Measurements from ENCODE around the gene KRT77. TPM values are rescaled to one million over a fixed set of nuclear protein-coding genes. Genes with fewer than 3 reads are reported as not detected.

Gene KRT77
- total RNA-seq, 1 donor from 2014 or later: not detected

DNA sequence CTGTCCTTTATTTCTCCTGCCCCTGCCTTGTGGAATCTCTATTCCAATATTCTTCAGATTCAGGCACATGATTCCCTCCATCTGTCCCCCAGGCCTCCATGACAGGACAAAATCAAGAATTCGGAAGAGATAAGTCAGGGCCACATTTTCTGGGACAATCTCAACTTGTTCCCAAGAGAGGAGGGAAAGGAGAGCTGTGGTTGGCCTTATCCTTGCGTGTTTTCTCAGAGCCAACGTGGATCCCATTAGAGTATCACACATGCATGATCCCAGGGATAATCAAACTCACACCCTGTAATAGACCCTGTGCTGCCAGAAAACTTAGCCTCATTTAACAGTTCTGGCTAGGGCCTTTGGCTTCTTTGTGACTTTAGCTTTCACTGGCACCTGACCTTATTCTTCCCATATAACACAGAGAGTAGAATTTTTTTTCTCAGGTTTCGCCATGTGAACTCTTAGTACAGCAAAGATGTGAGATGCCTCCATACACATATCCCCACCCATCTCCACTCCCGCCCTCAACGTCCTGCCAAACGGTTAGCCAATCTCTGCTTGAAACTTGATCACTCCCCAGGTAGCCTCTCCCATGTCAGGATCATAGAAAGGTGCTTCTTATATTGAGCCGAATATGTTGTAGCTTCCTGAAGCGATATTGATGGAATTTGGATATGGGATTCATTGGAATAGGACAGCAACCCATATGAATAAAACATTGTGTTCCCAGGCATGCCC, 16.4 kb downstream of the KRT77 start:
- peaks cover 79% of the 10 kb centered on the region for H3K27me3 Mint-ChIP-seq (ENCODE audit: low read depth)
- no peaks in the 10 kb centered on the region for H3K9me3 Mint-ChIP-seq (ENCODE audit: low read depth)
- TF ChIP-seq, protein P1, sequence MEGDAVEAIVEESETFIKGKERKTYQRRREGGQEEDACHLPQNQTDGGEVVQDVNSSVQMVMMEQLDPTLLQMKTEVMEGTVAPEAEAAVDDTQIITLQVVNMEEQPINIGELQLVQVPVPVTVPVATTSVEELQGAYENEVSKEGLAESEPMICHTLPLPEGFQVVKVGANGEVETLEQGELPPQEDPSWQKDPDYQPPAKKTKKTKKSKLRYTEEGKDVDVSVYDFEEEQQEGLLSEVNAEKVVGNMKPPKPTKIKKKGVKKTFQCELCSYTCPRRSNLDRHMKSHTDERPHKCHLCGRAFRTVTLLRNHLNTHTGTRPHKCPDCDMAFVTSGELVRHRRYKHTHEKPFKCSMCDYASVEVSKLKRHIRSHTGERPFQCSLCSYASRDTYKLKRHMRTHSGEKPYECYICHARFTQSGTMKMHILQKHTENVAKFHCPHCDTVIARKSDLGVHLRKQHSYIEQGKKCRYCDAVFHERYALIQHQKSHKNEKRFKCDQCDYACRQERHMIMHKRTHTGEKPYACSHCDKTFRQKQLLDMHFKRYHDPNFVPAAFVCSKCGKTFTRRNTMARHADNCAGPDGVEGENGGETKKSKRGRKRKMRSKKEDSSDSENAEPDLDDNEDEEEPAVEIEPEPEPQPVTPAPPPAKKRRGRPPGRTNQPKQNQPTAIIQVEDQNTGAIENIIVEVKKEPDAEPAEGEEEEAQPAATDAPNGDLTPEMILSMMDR (IDR thresholded peaks at IDR 0.05): no peak
- no peak for DNase-seq (ENCODE audit: low spot score)
- H3K36me3 Mint-ChIP-seq (ENCODE audit: low read depth): no peaks in the 10 kb centered on the region
- H3K4me3 Mint-ChIP-seq (ENCODE audit: unreplicated experiment): no peak overlapping the region
- H3K27ac Mint-ChIP-seq (ENCODE audit: unreplicated experiment): no peak overlapping the region
- peaks cover 9% of the 10 kb centered on the region for H3K4me1 Mint-ChIP-seq (ENCODE audit: low read depth)

DNA sequence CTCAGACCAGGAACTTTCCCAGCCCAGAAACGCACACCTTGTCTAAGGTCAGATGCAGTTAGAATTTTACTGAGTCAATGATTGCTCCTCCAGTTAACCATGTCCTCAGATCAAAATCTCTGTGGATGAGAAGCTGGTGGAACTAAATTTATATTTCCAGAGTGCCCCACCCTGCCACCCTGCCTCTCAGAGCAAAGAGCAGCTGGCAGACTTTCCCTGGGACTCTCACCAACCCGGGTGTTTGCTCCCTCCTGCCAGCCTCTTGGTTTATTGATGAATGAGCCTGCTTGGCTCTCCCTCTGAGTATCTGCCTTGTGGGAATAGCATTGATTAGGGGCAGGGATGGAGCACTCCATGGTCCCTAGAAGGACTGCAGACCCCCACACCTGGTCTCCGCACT, 17.3 kb downstream of the KRT77 start:
- no peak overlapping the region for H3K27ac Mint-ChIP-seq (ENCODE audit: unreplicated experiment)
- TF ChIP-seq, protein P1 (IDR thresholded peaks at IDR 0.05): no peak
- H3K9me3 Mint-ChIP-seq (ENCODE audit: low read depth): no peaks in the 10 kb centered on the region
- no peaks in the 10 kb centered on the region for H3K36me3 Mint-ChIP-seq (ENCODE audit: low read depth)
- H3K27me3 Mint-ChIP-seq (ENCODE audit: low read depth): peaks cover 80% of the 10 kb centered on the region
- DNase-seq (ENCODE audit: low spot score): no peak
- no peak overlapping the region for H3K4me3 Mint-ChIP-seq (ENCODE audit: unreplicated experiment)
- peaks cover 5% of the 10 kb centered on the region for H3K4me1 Mint-ChIP-seq (ENCODE audit: low read depth)

DNA sequence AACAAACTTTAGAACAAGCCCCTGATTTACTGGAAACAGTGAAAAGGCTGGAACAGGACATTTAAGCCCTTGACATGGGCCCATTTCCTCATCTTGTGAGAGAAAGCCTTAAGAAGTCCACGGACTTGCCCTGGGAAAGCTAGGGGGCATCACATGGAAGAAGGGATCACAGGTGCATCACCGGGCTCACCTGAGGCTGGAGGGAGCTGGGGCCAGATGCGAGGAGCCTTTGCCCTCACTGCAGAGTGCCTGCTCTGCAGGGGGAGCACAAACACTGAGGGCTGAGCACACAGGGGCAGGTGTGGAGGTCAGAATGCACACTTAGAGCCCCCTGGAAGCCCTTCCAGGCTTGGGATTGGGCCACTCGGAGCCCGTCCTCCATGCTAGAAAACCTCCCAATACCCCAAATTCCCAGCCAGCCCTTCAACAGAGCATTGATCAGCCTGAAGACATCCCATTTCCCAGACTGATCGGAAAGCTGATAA, 17.9 kb downstream of the KRT77 start:
- TF ChIP-seq, protein P1 (IDR thresholded peaks at IDR 0.05): no peak
- no peak overlapping the region for H3K4me3 Mint-ChIP-seq (ENCODE audit: unreplicated experiment)
- H3K27ac Mint-ChIP-seq (ENCODE audit: unreplicated experiment): no peak overlapping the region
- H3K9me3 Mint-ChIP-seq (ENCODE audit: low read depth): no peaks in the 10 kb centered on the region
- DNase-seq (ENCODE audit: low spot score): no peak
- no peaks in the 10 kb centered on the region for H3K4me1 Mint-ChIP-seq (ENCODE audit: low read depth)
- H3K27me3 Mint-ChIP-seq (ENCODE audit: low read depth): peaks cover 79% of the 10 kb centered on the region
- H3K36me3 Mint-ChIP-seq (ENCODE audit: low read depth): no peaks in the 10 kb centered on the region

DNA sequence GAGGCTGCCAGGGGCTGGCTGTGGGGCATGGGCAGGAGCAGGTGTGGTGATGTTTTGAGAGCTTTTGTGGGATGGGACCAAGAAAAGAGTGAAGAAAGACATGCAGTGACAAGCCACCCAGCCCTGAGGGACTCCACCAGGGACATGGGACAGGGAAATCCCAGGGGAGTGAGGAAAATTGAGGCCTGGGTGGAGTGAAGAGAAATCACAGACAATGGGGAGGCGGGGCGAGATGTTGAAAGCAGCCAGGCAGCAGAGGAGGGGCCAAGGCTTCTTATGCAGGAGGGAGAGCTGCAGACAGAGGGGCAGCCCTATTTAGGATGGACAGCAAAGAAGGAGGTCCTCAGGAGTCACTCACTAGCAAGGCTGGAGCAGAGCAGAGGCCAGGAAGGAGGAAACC, 18.9 kb downstream of the KRT77 start:
- no peaks in the 10 kb centered on the region for H3K4me1 Mint-ChIP-seq (ENCODE audit: low read depth)
- no peaks in the 10 kb centered on the region for H3K36me3 Mint-ChIP-seq (ENCODE audit: low read depth)
- DNase-seq (ENCODE audit: low spot score): no peak
- no peak overlapping the region for H3K4me3 Mint-ChIP-seq (ENCODE audit: unreplicated experiment)
- H3K27ac Mint-ChIP-seq (ENCODE audit: unreplicated experiment): no peak overlapping the region
- TF ChIP-seq, protein P1 (IDR thresholded peaks at IDR 0.05): no peak
- H3K9me3 Mint-ChIP-seq (ENCODE audit: low read depth): no peaks in the 10 kb centered on the region
- peaks cover 79% of the 10 kb centered on the region for H3K27me3 Mint-ChIP-seq (ENCODE audit: low read depth)

DNA sequence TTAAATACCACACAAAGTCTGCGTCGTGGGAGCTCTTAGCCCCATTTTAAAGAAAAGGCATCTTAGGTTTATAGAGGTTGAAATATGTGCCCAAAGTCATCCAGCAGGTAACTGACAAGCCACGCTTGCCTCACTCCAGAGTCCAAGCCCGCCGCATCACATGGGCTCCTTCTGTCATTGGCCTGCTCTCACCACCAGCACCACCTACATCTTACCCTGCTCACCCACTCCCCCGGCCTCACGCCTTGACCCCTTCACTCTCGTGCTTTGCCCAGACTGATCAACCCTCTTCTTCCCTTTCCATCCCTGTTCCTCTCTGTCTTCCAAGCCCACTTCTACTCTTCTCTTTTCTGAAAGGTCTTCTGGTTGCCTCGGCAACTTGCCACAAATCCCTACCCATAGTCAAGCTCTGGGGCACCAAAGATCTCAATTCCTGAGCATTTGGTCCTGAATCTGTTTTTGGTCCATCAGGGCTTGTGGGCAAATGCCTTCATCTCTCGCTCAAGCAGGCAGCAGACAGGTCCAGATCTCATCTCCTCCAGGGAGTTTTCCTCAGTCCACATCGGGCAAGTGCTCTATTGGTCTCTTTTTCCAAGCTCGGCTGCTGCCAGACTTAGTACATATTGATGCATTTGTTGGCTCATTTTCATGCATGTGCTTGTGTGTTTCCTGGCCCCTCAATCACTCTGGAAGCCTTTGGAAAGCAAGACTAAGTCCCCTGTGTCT, 19.6 kb downstream of the KRT77 start:
- Mint-ChIP-seq H3K36me3 (ENCODE audit: low read depth) (no peaks in the 10 kb centered on the region), H3K27ac (ENCODE audit: unreplicated experiment) (no peak overlapping the region), H3K4me1 (ENCODE audit: low read depth) (no peaks in the 10 kb centered on the region), H3K4me3 (ENCODE audit: unreplicated experiment) (no peak overlapping the region), H3K27me3 (ENCODE audit: low read depth) (peaks cover 78% of the 10 kb centered on the region), H3K9me3 (ENCODE audit: low read depth) (no peaks in the 10 kb centered on the region)
- TF ChIP-seq, protein P1 (IDR thresholded peaks at IDR 0.05): no peak
- no peak for DNase-seq (ENCODE audit: low spot score)

Measured in chondrocyte (in vitro differentiated cells).